Activated B cell treated with CpG ODN at 0.5 μM for 24 hours (primary cell): ENCODE measurements around the gene ARIH1. TPM values are rescaled to one million over a fixed set of nuclear protein-coding genes. Genes with fewer than 3 reads are reported as not detected.

Experiments used
- ATAC-seq: fragments of 200-7000 bp; cut with Tn5 transposase; one replicate; pipeline ENCODE4 v1.10.0; 2021; ENCODE audit warnings: low read depth, mild to moderate bottlenecking, moderate library complexity
- CTCF ChIA-PET: fragments of 350-600 bp; sonication (Branson Sonifier 250); formaldehyde crosslinking; loops from one replicate; lab custom pipeline; 2021; ENCODE audit warnings: antibody characterized with exemption; lab: Charles Lee
- POLR2A ChIA-PET: fragments of 350-600 bp; sonication (Branson Sonifier 250); formaldehyde crosslinking; loops from one replicate; lab custom pipeline; 2021; ENCODE audit warnings: antibody characterized with exemption; lab: Charles Lee
- DNase-seq: peaks from one replicate; pipeline ENCODE4 v3.0.0; 2022
- H3K27ac Mint-ChIP-seq: one replicate; pipeline ENCODE4 v1.8.0; 2020; ENCODE audit warnings: mixed read lengths
- H3K27me3 Mint-ChIP-seq: one replicate; pipeline ENCODE4 v1.8.0; 2021; ENCODE audit warnings: mixed read lengths
- H3K36me3 Mint-ChIP-seq: one replicate; pipeline ENCODE4 v1.8.0; 2021; ENCODE audit warnings: low read depth, mixed read lengths
- H3K4me1 Mint-ChIP-seq: one replicate; pipeline ENCODE4 v1.8.0; 2021; ENCODE audit warnings: mixed read lengths
- H3K4me3 Mint-ChIP-seq: one replicate; pipeline ENCODE4 v1.8.0; 2020; ENCODE audit warnings: mild to moderate bottlenecking, mixed read lengths
- H3K9me3 Mint-ChIP-seq: one replicate; pipeline ENCODE4 v1.8.0; 2020; ENCODE audit warnings: mixed read lengths
- CTCF ChIP-seq: fragments of 200-600 bp; IDR thresholded peaks from one replicate; pipeline ENCODE4 v1.8.0; 2022; ENCODE audit warnings: antibody characterized with exemption, mild to moderate bottlenecking
- intact Hi-C: fragments of 100-400 bp; cut with micrococcal nuclease; formaldehyde crosslinking; loops from one replicate; pipeline ENCODE4 v1.15.1; 2024
- total RNA-seq: library from RNA; stranded (reverse); gene quantifications from 2 replicates; pipeline ENCODE4 v1.2.3, GENCODE V29; 2022

ARIH1 gene
- total RNA-seq, 1 donor from 2014 or later: 159 TPM

GRCh38 chr15:72511536-72511935 is 37.4 kb downstream of the ARIH1 start:
- H3K9me3 Mint-ChIP-seq: peaks cover 2% of the 10 kb centered on the region
- peaks cover 44% of the 10 kb centered on the region for H3K4me1 Mint-ChIP-seq
- H3K36me3 Mint-ChIP-seq: peaks cover 15% of the 10 kb centered on the region
- ATAC-seq: no peak
- no peak overlapping the region for H3K27ac Mint-ChIP-seq
- no peak overlapping the region for H3K4me3 Mint-ChIP-seq
- CTCF ChIA-PET: no interaction called here
- DNase-seq: no peak
- intact Hi-C loops: no loop called here
- TF ChIP-seq CTCF: no peak
- no peaks in the 10 kb centered on the region for H3K27me3 Mint-ChIP-seq
- POLR2A ChIA-PET: no interaction called here

- Mint-ChIP-seq H3K9me3 (peaks cover 6% of the 10 kb centered on the region), H3K27me3 (no peaks in the 10 kb centered on the region), H3K27ac (no peak overlapping the region), H3K4me1 (peaks cover 35% of the 10 kb centered on the region), H3K36me3 (peaks cover 20% of the 10 kb centered on the region), H3K4me3 (no peak overlapping the region)
- CTCF ChIA-PET: interaction anchor here (1.4 kb wide), 1 partner anchor 18 kb away, joined by 3 read pairs; no protein-coding TSS in a partner anchor
- ATAC-seq (no peak), DNase-seq (no peak)
- POLR2A ChIA-PET: no interaction called here
- intact Hi-C loops: no loop called here
- no peak for TF ChIP-seq CTCF
These were observed 41.7 kb downstream of the ARIH1 start for GRCh38 chr15:72515591-72516389.

DNA sequence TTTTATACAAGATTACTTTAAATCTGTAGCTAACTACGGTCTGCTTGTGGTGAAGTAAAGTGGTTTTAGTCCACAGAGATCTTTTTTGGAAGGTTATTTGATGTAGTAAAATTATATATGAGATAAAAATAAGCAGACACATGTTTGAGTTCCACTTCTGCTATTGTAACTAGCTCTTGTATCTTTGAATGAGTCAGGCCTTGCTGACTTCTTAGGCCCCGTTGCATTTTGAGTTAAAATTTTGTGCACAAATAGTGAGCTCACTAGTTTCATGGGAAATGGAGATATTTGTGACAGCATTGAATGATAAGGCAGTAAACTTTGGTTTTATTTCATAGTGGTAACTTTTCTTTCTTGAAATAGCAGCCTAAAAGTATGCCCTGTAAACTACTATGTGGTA is 42.6 kb downstream of the ARIH1 start:
- DNase-seq (no peak), ATAC-seq (no peak)
- ChIA-PET CTCF (interaction anchor here (1.4 kb wide), 1 partner anchor 17 kb away, joined by 3 read pairs; no protein-coding TSS in a partner anchor), POLR2A (interaction anchor here (0.6 kb wide), 1 partner anchor 227 kb away, joined by 11 read pairs; no protein-coding TSS in a partner anchor)
- Mint-ChIP-seq H3K27me3 (no peaks in the 10 kb centered on the region), H3K27ac (no peak overlapping the region), H3K36me3 (peaks cover 27% of the 10 kb centered on the region), H3K9me3 (peaks cover 6% of the 10 kb centered on the region), H3K4me1 (peaks cover 34% of the 10 kb centered on the region), H3K4me3 (no peak overlapping the region)
- intact Hi-C loops: no loop called here
- no peak for TF ChIP-seq CTCF

DNA sequence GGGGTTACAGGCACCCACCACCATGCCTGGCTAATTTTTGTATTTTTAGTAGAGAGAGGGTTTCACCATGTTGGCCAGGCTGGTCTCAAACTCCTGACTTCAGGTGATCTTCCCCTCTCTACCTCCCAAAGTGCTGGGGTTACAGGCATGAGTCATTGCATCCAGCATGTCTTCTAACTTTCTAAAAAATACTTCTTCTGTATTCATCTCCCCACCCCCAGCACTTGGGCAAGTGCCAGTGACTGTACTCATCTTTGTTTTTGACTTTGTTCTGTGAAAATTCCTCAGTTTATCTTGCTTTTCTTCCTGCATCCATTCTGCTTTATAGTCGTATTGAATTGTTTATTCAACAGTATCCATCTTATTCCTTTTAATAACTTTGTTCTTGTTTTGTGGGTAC is 47.6 kb downstream of the ARIH1 start:
- intact Hi-C loops: no loop called here
- ChIA-PET CTCF (no interaction called here), POLR2A (no interaction called here)
- H3K36me3 Mint-ChIP-seq: peaks cover 37% of the 10 kb centered on the region
- no peak overlapping the region for H3K27ac Mint-ChIP-seq
- ATAC-seq (no peak), DNase-seq (no peak)
- H3K9me3 Mint-ChIP-seq: peaks cover 3% of the 10 kb centered on the region
- no peak overlapping the region for H3K4me3 Mint-ChIP-seq
- peaks cover 7% of the 10 kb centered on the region for H3K4me1 Mint-ChIP-seq
- H3K27me3 Mint-ChIP-seq: no peaks in the 10 kb centered on the region
- no peak for TF ChIP-seq CTCF

GRCh38 chr15:72532991-72533601 is 59.0 kb downstream of the ARIH1 start:
- CTCF ChIA-PET: interaction anchor here (0.6 to 2.2 kb wide), 6 partner anchors 17 to 222 kb away, joined by 3 to 20 read pairs (median 3); no protein-coding TSS in a partner anchor

More at GRCh38 chr15:72532991-72533601, 59.0 kb downstream of the ARIH1 start:
- POLR2A ChIA-PET: interaction anchor here (1.4 kb wide), 1 partner anchor 71 kb away, joined by 3 read pairs; no protein-coding TSS in a partner anchor
- intact Hi-C loops: loop anchor here (1.0 to 5.0 kb wide), 3 partner anchors 156 to 334 kb away; partner anchors contain the start of gene HEXA
- no peak overlapping the region for H3K27ac Mint-ChIP-seq
- DNase-seq (no peak), ATAC-seq (peak; percentile 56)
- H3K9me3 Mint-ChIP-seq: no peaks in the 10 kb centered on the region
- no peaks in the 10 kb centered on the region for H3K27me3 Mint-ChIP-seq
- no peak overlapping the region for H3K4me3 Mint-ChIP-seq
- TF ChIP-seq CTCF: no peak
- peaks cover 12% of the 10 kb centered on the region for H3K36me3 Mint-ChIP-seq
- peaks cover 5% of the 10 kb centered on the region for H3K4me1 Mint-ChIP-seq
